ENCODE data around the gene PDE6B.

DNA sequence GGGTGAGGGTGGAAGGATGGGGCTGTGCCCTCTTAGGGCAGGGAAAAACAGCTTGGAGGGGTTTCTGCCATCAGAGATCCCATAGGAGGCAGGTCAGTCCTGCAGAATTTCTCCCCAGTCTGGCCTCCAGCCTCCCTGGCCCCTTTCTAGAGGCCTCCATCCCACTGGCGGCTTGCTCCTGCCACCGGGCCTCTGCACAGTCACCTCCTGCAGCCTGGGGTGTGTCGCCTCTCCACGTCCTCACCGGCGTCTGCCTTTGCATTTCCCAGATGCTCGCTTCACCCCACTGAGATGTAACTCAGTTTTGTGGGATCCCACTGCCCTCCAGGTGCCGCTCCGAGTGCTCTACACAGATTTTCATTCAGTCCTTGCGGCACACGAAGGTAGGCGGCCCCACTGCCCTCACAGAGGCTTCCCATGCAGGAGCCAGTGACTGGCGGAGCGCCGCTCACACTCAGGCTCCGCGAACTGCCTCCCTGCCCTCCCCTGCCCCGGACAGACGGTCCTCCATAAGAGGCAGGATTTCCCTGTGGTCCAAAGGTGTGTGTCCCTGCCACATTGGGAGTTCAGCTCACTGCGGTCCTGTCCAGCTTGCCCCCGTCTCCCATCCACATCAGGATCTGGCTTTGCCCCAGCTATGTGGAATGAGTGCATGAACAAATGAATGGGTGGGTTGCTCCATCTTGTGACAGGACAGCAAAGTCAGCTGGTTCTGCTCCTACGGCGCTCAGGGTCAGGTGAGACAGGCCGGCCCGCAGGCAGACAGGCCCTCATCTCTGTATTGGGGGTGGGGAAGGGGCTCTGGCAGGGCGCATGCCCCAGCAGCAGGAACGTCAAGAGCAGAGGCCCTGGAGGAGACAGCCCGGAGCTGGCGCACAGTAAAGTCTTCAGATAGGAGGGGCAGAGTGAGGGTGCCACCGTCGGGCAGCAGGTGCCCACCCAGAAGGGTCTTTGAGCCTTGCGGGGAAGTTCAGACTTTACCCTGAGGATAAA is 46.6 kb upstream of the PDE6B start:
- TF ChIP-seq, protein P1, sequence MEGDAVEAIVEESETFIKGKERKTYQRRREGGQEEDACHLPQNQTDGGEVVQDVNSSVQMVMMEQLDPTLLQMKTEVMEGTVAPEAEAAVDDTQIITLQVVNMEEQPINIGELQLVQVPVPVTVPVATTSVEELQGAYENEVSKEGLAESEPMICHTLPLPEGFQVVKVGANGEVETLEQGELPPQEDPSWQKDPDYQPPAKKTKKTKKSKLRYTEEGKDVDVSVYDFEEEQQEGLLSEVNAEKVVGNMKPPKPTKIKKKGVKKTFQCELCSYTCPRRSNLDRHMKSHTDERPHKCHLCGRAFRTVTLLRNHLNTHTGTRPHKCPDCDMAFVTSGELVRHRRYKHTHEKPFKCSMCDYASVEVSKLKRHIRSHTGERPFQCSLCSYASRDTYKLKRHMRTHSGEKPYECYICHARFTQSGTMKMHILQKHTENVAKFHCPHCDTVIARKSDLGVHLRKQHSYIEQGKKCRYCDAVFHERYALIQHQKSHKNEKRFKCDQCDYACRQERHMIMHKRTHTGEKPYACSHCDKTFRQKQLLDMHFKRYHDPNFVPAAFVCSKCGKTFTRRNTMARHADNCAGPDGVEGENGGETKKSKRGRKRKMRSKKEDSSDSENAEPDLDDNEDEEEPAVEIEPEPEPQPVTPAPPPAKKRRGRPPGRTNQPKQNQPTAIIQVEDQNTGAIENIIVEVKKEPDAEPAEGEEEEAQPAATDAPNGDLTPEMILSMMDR (IDR thresholded peaks at IDR 0.05) = no peak
- no peak for TF ChIP-seq POLR2A (IDR thresholded peaks at IDR 0.05)
